Calu3 (cell line): ENCODE data around the gene STXBP4. TPM values are rescaled to one million over a fixed set of nuclear protein-coding genes. Genes with fewer than 3 reads are reported as not detected.

Experiments
- BruUV-seq: library from RNA; stranded (reverse); fragments of 400-500 nt; replicated peaks from 2 replicates; lab custom pipeline; 2021; lab: Mats Ljungman, UMichigan
- CTCF ChIA-PET: fragments of 300-600 bp; sonication (Branson Sonifier 250); formaldehyde crosslinking; loops from one replicate; lab custom pipeline; 2022; ENCODE audit warnings: antibody characterized with exemption; lab: Charles Lee
- DNase-seq: peaks from one replicate; pipeline ENCODE4 v3.0.0; 2022
- H3K27ac Mint-ChIP-seq: one replicate; pipeline ENCODE4 v1.8.0; 2022; ENCODE audit warnings: mixed read lengths; ENCODE audit not compliant: unreplicated experiment
- H3K27me3 Mint-ChIP-seq: one replicate; pipeline ENCODE4 v1.8.0; 2022; ENCODE audit warnings: mixed read lengths; ENCODE audit not compliant: unreplicated experiment
- H3K36me3 Mint-ChIP-seq: one replicate; pipeline ENCODE4 v1.8.0; 2022; ENCODE audit warnings: mild to moderate bottlenecking, moderate library complexity, mixed read lengths; ENCODE audit not compliant: insufficient read depth, unreplicated experiment
- H3K4me1 Mint-ChIP-seq: one replicate; pipeline ENCODE4 v1.8.0; 2022; ENCODE audit warnings: mild to moderate bottlenecking, low read depth, mixed read lengths; ENCODE audit not compliant: unreplicated experiment
- H3K4me3 Mint-ChIP-seq: one replicate; pipeline ENCODE4 v1.8.0; 2022; ENCODE audit warnings: mild to moderate bottlenecking, low read depth, moderate library complexity, mixed read lengths; ENCODE audit not compliant: unreplicated experiment
- H3K9me3 Mint-ChIP-seq: one replicate; pipeline ENCODE4 v1.8.0; 2022; ENCODE audit warnings: low read depth, mixed read lengths; ENCODE audit not compliant: unreplicated experiment
- CTCF ChIP-seq: fragments of 200-600 bp; IDR thresholded peaks from one replicate; pipeline ENCODE4 v1.8.0; 2022; ENCODE audit warnings: antibody characterized with exemption; ENCODE audit not compliant: unreplicated experiment
- intact Hi-C: fragments of 100-400 bp; cut with micrococcal nuclease; formaldehyde crosslinking; loops from one replicate; pipeline ENCODE4 v1.10.0; 2022; ENCODE audit not compliant: unreplicated experiment
- total RNA-seq: library from RNA; stranded (reverse); gene quantifications from 2 replicates; pipeline ENCODE4 v1.2.3, GENCODE V29; 2022

The STXBP4 gene
- total RNA-seq, 1 experiment from 2014 or later: 9.2 TPM

DNA sequence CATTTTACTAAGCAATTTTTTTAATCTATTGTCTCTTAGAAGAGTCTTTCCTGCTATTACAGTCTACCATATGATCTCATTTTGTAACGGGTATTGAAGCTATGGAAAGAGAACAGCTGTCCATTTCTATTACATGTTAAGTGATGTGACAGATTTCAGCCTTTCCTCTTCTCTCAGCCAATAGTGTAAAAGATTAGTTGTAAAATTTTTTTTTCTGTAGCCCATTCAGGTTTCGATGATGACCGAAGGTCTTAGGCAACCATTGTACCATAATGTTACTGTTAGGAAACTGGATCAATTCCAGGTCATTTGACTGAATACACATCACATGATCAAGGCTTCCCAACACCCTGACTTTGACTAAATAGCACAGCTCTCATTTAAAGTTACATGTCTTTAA, 148.6 kb downstream of the STXBP4 start:
- CTCF ChIA-PET: no interaction called here
- no peaks in the 10 kb centered on the region for H3K9me3 Mint-ChIP-seq
- TF ChIP-seq CTCF: no peak
- no peak overlapping the region for H3K27ac Mint-ChIP-seq
- no peaks in the 10 kb centered on the region for H3K36me3 Mint-ChIP-seq
- no peaks in the 10 kb centered on the region for H3K4me1 Mint-ChIP-seq
- no peaks in the 10 kb centered on the region for H3K27me3 Mint-ChIP-seq
- intact Hi-C loops: no loop called here
- DNase-seq: no peak
- BruUV-seq: no TSS peak
- H3K4me3 Mint-ChIP-seq: no peak overlapping the region

- CTCF ChIA-PET: no interaction called here
- Mint-ChIP-seq H3K27ac (no peak overlapping the region), H3K36me3 (no peaks in the 10 kb centered on the region), H3K4me1 (no peaks in the 10 kb centered on the region), H3K4me3 (no peak overlapping the region), H3K9me3 (no peaks in the 10 kb centered on the region), H3K27me3 (no peaks in the 10 kb centered on the region)
- intact Hi-C loops: no loop called here
- DNase-seq: no peak
- no peak for TF ChIP-seq CTCF
- BruUV-seq: no TSS peak
Measured at GRCh38 chr17:55120651-55121050, 152.1 kb downstream of the STXBP4 start.

- Mint-ChIP-seq H3K9me3 (no peaks in the 10 kb centered on the region), H3K27me3 (no peaks in the 10 kb centered on the region), H3K36me3 (no peaks in the 10 kb centered on the region), H3K27ac (no peak overlapping the region), H3K4me3 (no peak overlapping the region), H3K4me1 (no peaks in the 10 kb centered on the region)
- TF ChIP-seq CTCF: no peak
- intact Hi-C loops: no loop called here
- no peak for DNase-seq
- BruUV-seq: no TSS peak
- CTCF ChIA-PET: no interaction called here
Measured at GRCh38 chr17:55121268-55121667, 152.7 kb downstream of the STXBP4 start.

- H3K36me3 Mint-ChIP-seq: no peaks in the 10 kb centered on the region
- CTCF ChIA-PET: no interaction called here
- BruUV-seq: no TSS peak
- TF ChIP-seq CTCF: no peak
- no peaks in the 10 kb centered on the region for H3K27me3 Mint-ChIP-seq
- no peak overlapping the region for H3K27ac Mint-ChIP-seq
- no peaks in the 10 kb centered on the region for H3K4me1 Mint-ChIP-seq
- intact Hi-C loops: no loop called here
- DNase-seq: no peak
- H3K9me3 Mint-ChIP-seq: no peaks in the 10 kb centered on the region
- H3K4me3 Mint-ChIP-seq: no peak overlapping the region
Measured at GRCh38 chr17:55122114-55122513, 153.5 kb downstream of the STXBP4 start.
